Activated CD4-positive, alpha-beta T cell treated with anti-CD3 and anti-CD28 coated beads, Interleukin-2, Interleukin-4, amounts not matched to agents 100 ng/mL and 50 ng/mL, durations not matched to agents 16 hours and 8 hours (primary cell): ENCODE data around the gene ZNF638.
"Not testable (repeated sequence)": the region's sequence is repeated elsewhere in the genome, so short reads cannot be mapped to it uniquely, and the experiment has no call there.

Source experiments
- DNase-seq: peaks from one replicate; pipeline ENCODE4 v3.0.0-alpha.2; 2020; ENCODE audit warnings: low spot score

Gene ZNF638

GRCh38 chr2:71410696-71411095 lies 79.1 kb downstream of the ZNF638 start:
- DNase-seq: no peak

- DNase-seq: not testable (repeated sequence)
These were observed 85.3 kb downstream of the ZNF638 start for GRCh38 chr2:71416866-71417265.

- DNase-seq: no peak
These were observed 86.0 kb downstream of the ZNF638 start for GRCh38 chr2:71417300-71418202.

- no peak for DNase-seq
These were observed 87.6 kb downstream of the ZNF638 start for GRCh38 chr2:71419145-71419544.

- no peak for DNase-seq
These were observed 88.4 kb downstream of the ZNF638 start for GRCh38 chr2:71419976-71420375.

GRCh38 chr2:71422786-71423185 lies 91.2 kb downstream of the ZNF638 start:
- no peak for DNase-seq

- DNase-seq: no peak
These were observed 92.3 kb downstream of the ZNF638 start for GRCh38 chr2:71423817-71424420.

GRCh38 chr2:71426721-71427120 lies 95.1 kb downstream of the ZNF638 start:
- no peak for DNase-seq

- no peak for DNase-seq
These were observed 97.1 kb downstream of the ZNF638 start for GRCh38 chr2:71428472-71429383.

- DNase-seq: not testable (repeated sequence)
These were observed 113.6 kb downstream of the ZNF638 start for GRCh38 chr2:71445142-71445541.

- no peak for DNase-seq
These were observed 114.9 kb downstream of the ZNF638 start for GRCh38 chr2:71446505-71446904.

GRCh38 chr2:71449343-71449742 lies 117.8 kb downstream of the ZNF638 start:
- DNase-seq: no peak

- DNase-seq: no peak
These were observed 120.1 kb downstream of the ZNF638 start for GRCh38 chr2:71451705-71452104.

GRCh38 chr2:71452565-71452964 lies 121.0 kb downstream of the ZNF638 start:
- peak; percentile 25 for DNase-seq

GRCh38 chr2:71453404-71454220 lies 122.0 kb downstream of the ZNF638 start, which contains the start of gene DYSF:
TSS of gene DYSF (plus strand) at chr2:71453561.
- DNase-seq: no peak

GRCh38 chr2:71454221-71455010 lies 122.8 kb downstream of the ZNF638 start:
- DNase-seq: no peak

GRCh38 chr2:71455011-71455740 lies 123.6 kb downstream of the ZNF638 start:
- no peak for DNase-seq

GRCh38 chr2:71455741-71456569 lies 124.4 kb downstream of the ZNF638 start:
- no peak for DNase-seq

GRCh38 chr2:71456617-71457016 lies 125.0 kb downstream of the ZNF638 start:
- no peak for DNase-seq
